Karpas-422 (cell line): ENCODE measurements around the gene MRPL53. TPM values are rescaled to one million over a fixed set of nuclear protein-coding genes. Genes with fewer than 3 reads are reported as not detected.

ENCODE experiments used
- DNase-seq: peaks from one replicate; pipeline ENCODE4 v3.0.0-alpha.2; 2015
- H2AFZ ChIP-seq: fragments of 200-600 bp; sonication (generic); 2 replicates; pipeline ENCODE4 v1.6.1; 2014; ENCODE audit warnings: antibody characterized with exemption, low read length, mixed read lengths
- H3K27ac ChIP-seq: fragments of 200-600 bp; sonication (generic); 2 replicates; pipeline ENCODE4 v1.5.1; 2014; ENCODE audit warnings: mild to moderate bottlenecking, low read length, moderate library complexity
- H3K27me3 ChIP-seq: fragments of 200-600 bp; sonication (generic); 2 replicates; pipeline ENCODE4 v1.6.1; 2014; ENCODE audit warnings: low read length, mixed read lengths
- H3K36me3 ChIP-seq: fragments of 200-600 bp; sonication (generic); 2 replicates; pipeline ENCODE4 v1.6.1; 2014; ENCODE audit warnings: low read length, mixed read lengths; ENCODE audit not compliant: insufficient read depth
- H3K4me1 ChIP-seq: fragments of 200-600 bp; sonication (generic); 2 replicates; pipeline ENCODE4 v1.6.1; 2014; ENCODE audit warnings: mild to moderate bottlenecking, low read length, mixed read lengths
- H3K4me2 ChIP-seq: fragments of 200-600 bp; sonication (generic); 2 replicates; pipeline ENCODE4 v1.6.1; 2014; ENCODE audit warnings: low read length, low read depth, mild to moderate bottlenecking; ENCODE audit not compliant: poor library complexity, severe bottlenecking
- H3K4me3 ChIP-seq: fragments of 200-600 bp; sonication (generic); 2 replicates; pipeline ENCODE4 v1.5.1; 2014; ENCODE audit warnings: mild to moderate bottlenecking, antibody characterized with exemption, low read length, mixed read lengths
- H3K79me2 ChIP-seq: fragments of 200-600 bp; sonication (generic); 2 replicates; pipeline ENCODE4 v1.6.1; 2014; ENCODE audit warnings: mild to moderate bottlenecking, low read length, mixed read lengths
- H3K9ac ChIP-seq: fragments of 200-600 bp; sonication (generic); 2 replicates; pipeline ENCODE4 v1.6.0; 2014; ENCODE audit warnings: low read length
- H3K9me2 ChIP-seq: fragments of 200-600 bp; sonication (generic), shearing (Covaris generic); replicated peaks from 2 replicates; pipeline ENCODE4 v1.6.0; 2014; ENCODE audit warnings: mild to moderate bottlenecking, low read length, moderate library complexity; ENCODE audit not compliant: insufficient read depth
- H3K9me3 ChIP-seq: fragments of 300-700, 200-600 bp; sonication (generic); 2 replicates; pipeline ENCODE4 v1.6.1; 2014; ENCODE audit warnings: low read length, mixed read lengths
- H4K20me1 ChIP-seq: fragments of 200-600 bp; sonication (generic); 2 replicates; pipeline ENCODE4 v1.6.1; 2014; ENCODE audit warnings: mild to moderate bottlenecking, antibody characterized with exemption, low read length, low read depth; ENCODE audit not compliant: insufficient read depth
- total RNA-seq: library from RNA; depleted of rRNA; stranded (reverse); fragments of >200 nt; shearing (Covaris generic); gene quantifications from 2 replicates; pipeline ENCODE4 v1.2.3, GENCODE V29; 2014; ENCODE audit warnings: low replicate concordance

Gene MRPL53
- total RNA-seq, 1 experiment from 2014 or later: 91.4 TPM

DNA sequence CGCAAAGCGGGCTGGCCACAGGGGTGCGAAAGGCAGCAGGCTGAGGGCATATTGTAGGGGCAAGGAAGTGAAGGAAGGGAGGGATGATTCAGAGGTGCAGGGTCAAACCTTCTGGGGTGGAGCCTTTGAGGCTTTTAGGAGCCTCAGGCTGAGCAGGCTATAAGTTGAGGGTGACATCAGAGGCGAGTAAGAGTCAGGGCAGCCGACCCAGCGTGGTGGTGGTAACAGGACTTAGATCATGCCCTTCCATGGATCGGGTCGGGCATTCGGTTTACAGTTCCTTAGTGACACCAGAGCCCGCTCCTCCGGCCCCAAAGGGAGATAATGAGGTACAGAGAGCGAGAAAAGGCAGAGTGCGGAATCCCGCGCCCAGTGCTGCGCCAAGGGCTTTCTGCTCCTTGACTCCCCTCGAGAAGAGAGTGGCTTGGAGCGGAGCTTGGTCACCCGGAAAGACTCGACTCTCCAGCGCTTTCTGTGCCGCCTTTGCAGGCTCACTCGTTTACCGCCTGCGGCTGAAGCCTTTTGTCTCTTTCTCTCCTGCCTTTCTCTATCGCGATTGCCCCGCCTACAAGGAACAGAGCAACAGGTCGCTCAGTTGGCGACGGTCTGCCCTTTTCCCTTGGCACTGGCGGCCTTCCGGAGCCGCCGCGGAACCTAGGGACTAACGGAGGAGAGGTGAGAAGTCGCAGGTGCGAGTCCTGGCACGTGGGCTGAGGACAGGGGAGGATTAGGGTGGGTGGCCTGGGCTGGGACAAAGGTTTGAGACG lies 26.2 kb upstream of the MRPL53 start:
- no peak for DNase-seq
- Histone ChIP-seq H3K4me3 (no peak overlapping the region), H4K20me1 (no peaks in the 10 kb centered on the region), H3K4me2 (no peak overlapping the region), H3K4me1 (peaks cover 25% of the 10 kb centered on the region), H3K27me3 (no peaks in the 10 kb centered on the region), H3K36me3 (peaks cover 6% of the 10 kb centered on the region; the same call in 1 of the 2 replicates), H3K27ac (no peak overlapping the region), H2AFZ (no peak overlapping the region), H3K79me2 (peaks cover 11% of the 10 kb centered on the region), H3K9me2 (no peaks in the 10 kb centered on the region), H3K9ac (no peak overlapping the region), H3K9me3 (no peaks in the 10 kb centered on the region)

DNA sequence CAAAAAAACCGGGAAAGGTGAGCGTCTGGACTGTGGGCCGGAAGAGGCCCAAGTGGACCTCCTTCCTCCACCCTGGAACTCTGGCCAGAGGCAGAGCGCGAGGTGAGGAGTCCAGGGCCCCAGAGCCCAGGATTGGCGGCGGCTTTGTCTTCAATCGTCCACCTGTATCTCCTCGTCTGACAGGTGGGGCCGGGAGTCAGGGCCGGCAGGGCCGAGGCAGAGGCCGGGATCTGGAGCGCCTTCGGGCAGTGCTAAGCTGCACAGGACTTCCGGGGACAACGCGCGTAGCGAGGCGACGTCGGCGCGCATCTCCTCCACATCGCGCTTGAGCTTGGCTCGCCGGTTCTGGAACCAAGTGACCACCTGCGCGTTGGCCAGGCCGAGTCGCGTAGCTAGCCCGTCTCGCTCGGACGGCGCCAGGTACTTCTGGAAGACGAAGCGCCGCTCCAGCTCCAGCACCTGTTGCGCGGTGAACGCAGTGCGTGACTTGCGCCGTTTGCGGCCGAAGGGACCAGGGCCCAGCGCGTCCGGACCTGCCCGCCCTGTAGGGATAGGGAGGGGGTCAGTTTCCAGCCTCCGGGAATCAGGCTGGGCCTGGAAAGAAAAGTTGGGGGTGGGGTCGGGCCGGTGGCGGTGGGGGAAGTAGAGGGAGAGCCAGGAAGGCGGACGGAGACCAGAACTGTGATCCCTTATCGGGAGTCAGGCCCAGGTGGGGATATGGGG lies 25.5 kb upstream of the MRPL53 start:
- H2AFZ ChIP-seq: no peak overlapping the region
- H3K4me3 ChIP-seq: no peak overlapping the region
- peaks cover 11% of the 10 kb centered on the region; the same call in 1 of the 2 replicates for H3K36me3 ChIP-seq
- H3K4me2 ChIP-seq: no peak overlapping the region
- H4K20me1 ChIP-seq: no peaks in the 10 kb centered on the region
- H3K27me3 ChIP-seq: no peaks in the 10 kb centered on the region
- no peak overlapping the region for H3K9ac ChIP-seq
- H3K9me2 ChIP-seq: no peaks in the 10 kb centered on the region
- peaks cover 19% of the 10 kb centered on the region for H3K4me1 ChIP-seq
- peaks cover 11% of the 10 kb centered on the region for H3K79me2 ChIP-seq
- H3K27ac ChIP-seq: no peak overlapping the region
- no peak for DNase-seq
- no peaks in the 10 kb centered on the region for H3K9me3 ChIP-seq

DNA sequence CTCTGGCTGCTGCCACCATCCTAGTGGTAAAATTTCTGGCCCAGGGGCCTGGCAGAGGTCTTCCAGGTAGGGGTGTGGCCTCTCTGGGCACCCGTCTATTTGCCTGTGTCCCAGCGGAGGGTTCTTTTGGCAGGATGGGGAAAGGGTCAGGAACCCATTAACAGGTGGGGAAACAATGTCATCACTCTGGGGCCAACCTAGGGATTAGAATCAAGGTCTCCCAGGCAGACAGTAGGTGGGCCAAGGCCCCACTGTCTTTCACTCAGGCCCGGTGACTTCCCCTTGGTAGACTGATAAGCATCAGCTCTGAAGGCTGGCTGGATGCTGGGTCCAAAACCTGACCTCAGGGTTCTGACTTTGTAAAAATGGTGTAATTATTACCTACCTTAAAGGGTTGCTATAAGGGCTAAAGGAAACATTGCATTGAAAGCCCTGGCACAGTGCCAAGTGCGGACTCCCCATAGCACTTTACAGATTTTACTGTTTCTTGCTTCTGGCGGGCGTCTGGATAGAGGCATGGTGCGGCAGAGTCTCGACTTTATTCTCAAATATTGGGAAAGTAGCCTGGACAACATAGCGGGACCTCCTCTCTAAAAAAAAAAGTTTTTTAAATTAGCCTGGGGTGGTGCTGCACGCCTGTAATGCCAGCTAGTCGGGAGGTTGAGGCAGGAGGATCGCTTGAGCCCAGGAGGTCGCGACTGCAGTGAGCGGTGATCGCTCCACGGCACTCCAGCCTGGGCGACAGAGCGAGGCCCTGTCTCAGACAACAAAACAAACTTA lies 24.7 kb upstream of the MRPL53 start:
- no peaks in the 10 kb centered on the region for H4K20me1 ChIP-seq
- no peak overlapping the region for H3K4me2 ChIP-seq
- H2AFZ ChIP-seq: no peak overlapping the region
- H3K4me1 ChIP-seq: peaks cover 12% of the 10 kb centered on the region
- no peak overlapping the region for H3K9ac ChIP-seq
- H3K9me2 ChIP-seq: no peaks in the 10 kb centered on the region
- H3K27ac ChIP-seq: no peak overlapping the region
- no peaks in the 10 kb centered on the region for H3K27me3 ChIP-seq
- no peak overlapping the region for H3K4me3 ChIP-seq
- peaks cover 5% of the 10 kb centered on the region for H3K79me2 ChIP-seq
- peaks cover 12% of the 10 kb centered on the region; the same call in 1 of the 2 replicates for H3K36me3 ChIP-seq
- no peaks in the 10 kb centered on the region for H3K9me3 ChIP-seq
- DNase-seq: no peak

DNA sequence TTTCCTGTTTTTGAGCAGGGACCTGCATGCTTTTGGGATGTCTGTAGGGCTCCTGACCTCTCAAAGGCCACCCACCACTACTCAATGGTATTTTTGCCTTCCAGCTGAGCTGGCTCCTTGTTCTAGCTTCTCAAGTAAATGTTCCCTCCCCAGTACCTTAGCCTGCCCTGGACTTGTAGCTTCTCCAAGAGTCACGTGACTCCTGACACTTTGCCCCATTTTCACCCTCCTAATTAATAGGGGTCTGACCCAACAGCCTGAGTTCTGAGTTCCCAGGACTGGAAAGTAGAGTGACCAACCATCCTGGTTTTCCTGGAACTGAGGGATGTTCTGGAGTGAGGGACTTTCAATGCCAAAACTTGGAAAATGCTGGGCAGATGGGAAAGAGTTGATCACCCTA lies 23.0 kb upstream of the MRPL53 start:
- Histone ChIP-seq H2AFZ (no peak overlapping the region), H3K4me3 (no peak overlapping the region), H3K27me3 (no peaks in the 10 kb centered on the region), H3K36me3 (peaks cover 22% of the 10 kb centered on the region; the same call in 1 of the 2 replicates), H3K9me2 (no peaks in the 10 kb centered on the region), H3K9me3 (no peaks in the 10 kb centered on the region), H3K4me1 (no peaks in the 10 kb centered on the region), H3K79me2 (no peaks in the 10 kb centered on the region), H3K27ac (no peak overlapping the region), H3K4me2 (no peak overlapping the region), H3K9ac (no peak overlapping the region), H4K20me1 (no peaks in the 10 kb centered on the region)
- no peak for DNase-seq

DNA sequence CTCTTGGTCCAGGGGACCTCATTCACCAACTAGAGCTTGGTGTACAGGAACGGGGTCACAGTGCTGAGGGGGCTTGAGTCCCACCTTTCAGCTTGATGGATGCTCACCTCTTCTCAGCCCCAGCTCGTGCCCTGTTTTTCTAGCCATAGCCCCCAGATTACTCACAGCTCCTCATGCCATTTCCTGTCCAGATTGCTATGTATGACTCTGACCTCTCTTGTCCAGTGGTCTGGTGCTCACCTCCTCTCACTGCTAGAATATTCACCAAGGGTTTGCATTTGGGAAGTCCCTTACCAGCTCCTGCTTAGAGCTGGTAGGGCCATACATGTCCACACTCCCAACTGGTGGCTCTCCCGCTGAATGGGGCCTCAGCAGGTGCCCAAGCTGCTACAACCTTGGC lies 21.1 kb upstream of the MRPL53 start:
- no peak overlapping the region for H3K4me2 ChIP-seq
- H3K4me1 ChIP-seq: no peaks in the 10 kb centered on the region
- no peak overlapping the region for H3K9ac ChIP-seq
- no peaks in the 10 kb centered on the region for H3K9me3 ChIP-seq
- H3K4me3 ChIP-seq: no peak overlapping the region
- H3K36me3 ChIP-seq: peaks cover 22% of the 10 kb centered on the region; the same call in 1 of the 2 replicates
- no peak overlapping the region for H3K27ac ChIP-seq
- no peak overlapping the region for H2AFZ ChIP-seq
- no peaks in the 10 kb centered on the region for H3K27me3 ChIP-seq
- no peaks in the 10 kb centered on the region for H4K20me1 ChIP-seq
- no peaks in the 10 kb centered on the region for H3K79me2 ChIP-seq
- no peaks in the 10 kb centered on the region for H3K9me2 ChIP-seq
- DNase-seq: no peak

DNA sequence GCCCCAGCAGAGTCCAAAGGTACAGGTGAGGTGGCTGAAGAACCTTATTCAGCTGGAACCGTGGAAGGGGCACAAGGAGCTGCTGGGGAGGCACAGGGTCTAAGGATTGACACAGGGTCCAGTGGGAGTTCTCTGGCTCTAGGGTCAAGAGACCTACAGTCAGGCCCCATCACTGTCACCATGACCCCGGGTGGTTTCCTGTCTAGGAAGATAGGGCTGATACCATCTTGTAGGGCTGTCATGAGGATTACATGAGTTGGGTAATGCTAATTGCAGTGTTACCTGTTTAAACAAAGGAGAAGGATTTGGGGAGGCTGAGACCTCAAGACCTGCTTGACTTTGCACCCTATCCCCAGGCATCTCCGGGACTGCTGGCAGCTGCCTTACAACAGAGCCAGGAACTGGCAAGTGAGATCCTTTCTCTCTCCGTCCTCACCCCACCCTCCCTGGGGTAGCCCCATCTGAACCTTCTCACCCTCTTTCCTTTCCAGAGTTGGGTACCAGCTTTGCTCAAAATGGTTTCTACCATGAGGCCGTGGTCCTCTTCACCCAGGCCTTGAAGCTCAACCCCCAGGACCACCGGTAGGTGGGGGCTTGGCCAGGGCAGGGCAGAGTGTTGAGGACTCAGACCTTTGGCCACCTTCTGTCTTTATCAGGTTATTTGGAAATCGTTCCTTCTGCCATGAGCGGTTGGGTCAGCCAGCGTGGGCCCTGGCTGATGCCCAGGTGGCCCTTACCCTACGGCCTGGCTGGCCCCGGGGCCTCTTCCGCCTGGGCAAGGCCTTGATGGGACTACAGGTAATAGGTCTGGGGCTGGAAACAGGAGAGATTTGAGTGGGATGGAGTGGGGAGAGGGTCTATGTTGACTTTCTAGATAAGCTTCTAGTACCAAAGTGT lies 19.4 kb upstream of the MRPL53 start:
- H3K79me2 ChIP-seq: peaks cover 4% of the 10 kb centered on the region; the same call in 1 of the 2 replicates
- H3K4me1 ChIP-seq: no peaks in the 10 kb centered on the region
- H3K4me2 ChIP-seq: no peak overlapping the region
- no peaks in the 10 kb centered on the region for H3K9me2 ChIP-seq
- H3K27ac ChIP-seq: no peak overlapping the region
- peaks cover 25% of the 10 kb centered on the region; the same call in 1 of the 2 replicates for H3K36me3 ChIP-seq
- H4K20me1 ChIP-seq: no peaks in the 10 kb centered on the region
- no peak overlapping the region for H3K4me3 ChIP-seq
- H2AFZ ChIP-seq: no peak overlapping the region
- no peaks in the 10 kb centered on the region for H3K27me3 ChIP-seq
- no peaks in the 10 kb centered on the region for H3K9me3 ChIP-seq
- H3K9ac ChIP-seq: no peak overlapping the region
- DNase-seq: no peak

DNA sequence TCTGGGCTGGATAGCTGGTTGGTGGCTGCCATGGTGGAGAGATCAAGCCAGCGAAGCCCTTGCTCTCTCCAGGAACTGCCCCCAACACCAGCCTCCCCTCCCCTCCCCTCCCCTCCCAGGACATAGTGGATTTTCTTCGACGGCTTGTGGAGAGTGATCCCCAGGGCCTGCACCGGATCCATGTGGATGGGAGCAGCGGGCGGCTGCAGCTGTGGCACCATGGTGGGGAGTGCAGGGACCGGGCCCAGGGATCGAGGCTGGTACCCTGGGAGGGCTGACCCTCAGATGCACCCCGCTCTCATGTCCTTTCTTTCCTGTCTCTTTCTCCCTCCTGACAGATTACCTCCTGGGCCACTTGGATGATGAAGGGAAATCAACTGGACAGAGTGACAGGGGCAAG lies 17.4 kb upstream of the MRPL53 start:
- Histone ChIP-seq H3K27me3 (no peaks in the 10 kb centered on the region), H3K9ac (no peak overlapping the region), H3K9me2 (no peaks in the 10 kb centered on the region), H3K79me2 (peaks cover 11% of the 10 kb centered on the region; the same call in 1 of the 2 replicates), H3K9me3 (no peaks in the 10 kb centered on the region), H4K20me1 (no peaks in the 10 kb centered on the region), H3K4me2 (no peak overlapping the region), H2AFZ (no peak overlapping the region), H3K36me3 (peaks cover 25% of the 10 kb centered on the region; the same call in 1 of the 2 replicates), H3K4me3 (no peak overlapping the region), H3K4me1 (no peaks in the 10 kb centered on the region), H3K27ac (no peak overlapping the region)
- DNase-seq: no peak
